Keratinocyte (primary cell): ENCODE measurements around the gene SNX6. TPM values are rescaled to one million over a fixed set of nuclear protein-coding genes. Genes with fewer than 3 reads are reported as not detected.

Experiments
- DNase-seq: peaks from one replicate; pipeline ENCODE4 v3.0.0-alpha.2; 2011; ENCODE audit warnings: low read depth, missing footprints, low spot score
- FAIRE-seq: peaks from 2 replicates; lab custom pipeline; 2011; peaks lifted over from hg19 to GRCh38; lab: Jason Lieb, UNC
- H2AFZ ChIP-seq: 2 replicates; pipeline ENCODE4 v1.6.0; 2012; ENCODE audit warnings: low read length, control low read depth, inconsistent platforms; ENCODE audit not compliant: control insufficient read depth
- H3K27ac ChIP-seq: 2 replicates; pipeline ENCODE4 v1.5.1; 2011; ENCODE audit warnings: low read length; ENCODE audit not compliant: control insufficient read depth, insufficient read depth
- H3K27me3 ChIP-seq: 3 replicates; pipeline ENCODE4 v1.6.0; 2011; ENCODE audit warnings: low read length; ENCODE audit not compliant: control insufficient read depth, insufficient read depth; ENCODE audit errors: extremely low read depth
- H3K36me3 ChIP-seq, 2 experiments: 2 replicates in 1 of 2; 3 replicates in 1 of 2; pipeline ENCODE4 v1.5.1; 2011; ENCODE audit warnings: low read length in 2 of 2, mild to moderate bottlenecking in 1 of 2; ENCODE audit not compliant: control insufficient read depth in 2 of 2, insufficient read depth in 2 of 2; ENCODE audit errors: extremely low read depth in 1 of 2
- H3K4me1 ChIP-seq: 3 replicates; pipeline ENCODE4 v1.5.1; 2011; ENCODE audit warnings: low read length; ENCODE audit not compliant: control insufficient read depth, insufficient read depth; ENCODE audit errors: extremely low read depth
- H3K4me2 ChIP-seq: 3 replicates; pipeline ENCODE4 v1.6.0; 2011; ENCODE audit warnings: low read depth, low read length; ENCODE audit not compliant: control insufficient read depth, insufficient read depth; ENCODE audit errors: extremely low read depth
- H3K4me3 ChIP-seq, 3 experiments: fragments of 200-600 bp in 1 of 3; sonication (generic) in 1 of 3; 2 replicates in 2 of 3; 3 replicates in 1 of 3; pipeline ENCODE4 v1.5.1; 2011 to 2016; ENCODE audit warnings: low read length in 3 of 3, mild to moderate bottlenecking in 3 of 3, control low read depth in 2 of 3, inconsistent platforms in 1 of 3, low read depth in 1 of 3, mixed read lengths in 1 of 3, mixed run types in 1 of 3, moderate library complexity in 1 of 3; ENCODE audit not compliant: control insufficient read depth in 2 of 3, insufficient read depth in 2 of 3; ENCODE audit errors: extremely low read depth in 1 of 3
- H3K79me2 ChIP-seq: 2 replicates; pipeline ENCODE4 v1.6.0; 2012; ENCODE audit warnings: low read length; ENCODE audit not compliant: control insufficient read depth, insufficient read depth
- H3K9ac ChIP-seq: 3 replicates; pipeline ENCODE4 v1.6.0; 2011; ENCODE audit warnings: low read length; ENCODE audit not compliant: control insufficient read depth, insufficient read depth; ENCODE audit errors: extremely low read depth
- H3K9me1 ChIP-seq: 3 replicates; pipeline ENCODE4 v1.6.0; 2011; ENCODE audit warnings: low read length; ENCODE audit not compliant: control insufficient read depth, insufficient read depth; ENCODE audit errors: extremely low read depth
- H3K9me3 ChIP-seq: 2 replicates; pipeline ENCODE4 v1.5.1; 2012; ENCODE audit warnings: low read depth, low read length; ENCODE audit not compliant: control insufficient read depth
- H4K20me1 ChIP-seq: 3 replicates; pipeline ENCODE4 v1.6.0; 2011; ENCODE audit warnings: low read length; ENCODE audit not compliant: control insufficient read depth, insufficient read depth; ENCODE audit errors: extremely low read depth
- CTCF ChIP-seq, 3 experiments: IDR thresholded peaks in 1 of 3; conservative IDR thresholded peaks in 1 of 3; optimal IDR thresholded peaks in 1 of 3; 2 replicates in 2 of 3; 3 replicates in 1 of 3; pipeline versions ENCODE3 to v1.5.1; 2011; ENCODE audit warnings: low read length in 3 of 3, mild to moderate bottlenecking in 3 of 3, moderate library complexity in 2 of 3, control low read depth in 1 of 3, inconsistent platforms in 1 of 3; ENCODE audit not compliant: insufficient read depth in 2 of 3; ENCODE audit errors: extremely low read depth in 1 of 3
- EZH2 ChIP-seq: IDR thresholded peaks from one replicate; pipeline ENCODE4 v1.6.1; 2012; ENCODE audit warnings: inconsistent platforms, mild to moderate bottlenecking, low read length, moderate library complexity
- dilution Hi-C: fragments of 300-500 bp; cut with MboI; formaldehyde crosslinking; loops from one replicate; pipeline ENCODE4 v1.7.0; 2020; ENCODE audit warnings: low sequenced_read_pairs; ENCODE audit not compliant: extremely low pct_ligation_motif_present
- polyA plus RNA-seq, 5 experiments: library from polyadenylated mRNA; depleted of rRNA in 3 of 5; stranded (reverse) in 3 of 5; stranded (forward) in 1 of 5; unstranded in 1 of 5; fragments of >200 nt; gene quantifications; 1 replicate in 1 of 5; 2 replicates in 3 of 5; 3 replicates in 1 of 5; pipeline versions ENCODE4 v1.2.1 to v1.2.3, GENCODE V29; 2011 to 2012; ENCODE audit warnings: missing spikeins in 2 of 5, low read depth in 1 of 5, low replicate concordance in 1 of 5

SNX6 gene
- polyA plus RNA-seq, 1 donor (not counting 4 experiments of a cell fraction or from before 2014, with no cell fraction given), result 137 TPM

GRCh38 chr14:34582117-34582680, 47.7 kb downstream of the SNX6 start:
- no peak overlapping the region for H3K4me3 ChIP-seq
- H3K27ac ChIP-seq, result no peak overlapping the region
- TF ChIP-seq EZH2 (no peak), CTCF (optimal IDR thresholded peaks at IDR 0.05 in 1 of 3, IDR thresholded peaks at IDR 0.05 in 1 of 3, conservative IDR thresholded peaks at IDR 0.05 in 1 of 3; ENCODE audit: extremely low read depth in 1 of 3, insufficient read depth in 2 of 3, low read length in 3 of 3) (no peak)
- H3K79me2 ChIP-seq, result no peaks in the 10 kb centered on the region
- DNase-seq (no peak), FAIRE-seq (no peak)
- no peaks in the 10 kb centered on the region for H3K9me1 ChIP-seq
- H3K4me2 ChIP-seq, result no peak overlapping the region
- peaks cover 12 to 13% of the 10 kb centered on the region in 2 experiments for H3K36me3 ChIP-seq
- dilution Hi-C loops, result no loop called here
- no peaks in the 10 kb centered on the region for H3K27me3 ChIP-seq
- no peaks in the 10 kb centered on the region for H3K9me3 ChIP-seq
- H3K9ac ChIP-seq, result no peak overlapping the region
- H3K4me1 ChIP-seq, result no peaks in the 10 kb centered on the region
- H4K20me1 ChIP-seq, result no peaks in the 10 kb centered on the region
- no peak overlapping the region for H2AFZ ChIP-seq

GRCh38 chr14:34580381-34580780, 49.6 kb downstream of the SNX6 start:
- dilution Hi-C loops, result no loop called here
- Histone ChIP-seq H3K4me2 (no peak overlapping the region), H4K20me1 (no peaks in the 10 kb centered on the region)

More at GRCh38 chr14:34580381-34580780, 49.6 kb downstream of the SNX6 start:
- TF ChIP-seq EZH2 (no peak), CTCF (optimal IDR thresholded peaks at IDR 0.05 in 1 of 3, IDR thresholded peaks at IDR 0.05 in 1 of 3, conservative IDR thresholded peaks at IDR 0.05 in 1 of 3; ENCODE audit: extremely low read depth in 1 of 3, insufficient read depth in 2 of 3, low read length in 3 of 3) (no peak)
- Histone ChIP-seq H3K9me3 (no peaks in the 10 kb centered on the region), H3K4me1 (no peaks in the 10 kb centered on the region), H2AFZ (no peak overlapping the region), H3K4me3 (no peak overlapping the region), H3K9me1 (no peaks in the 10 kb centered on the region), H3K36me3 (peaks cover 10 to 13% of the 10 kb centered on the region in 2 experiments), H3K9ac (no peak overlapping the region), H3K27me3 (no peaks in the 10 kb centered on the region), H3K27ac (no peak overlapping the region), H3K79me2 (no peaks in the 10 kb centered on the region)
- FAIRE-seq (no peak), DNase-seq (no peak)
